ENCODE results near the gene PDE4D. TPM values are rescaled to one million over a fixed set of nuclear protein-coding genes. Genes with fewer than 3 reads are reported as not detected.
A peak's percentile ranks its signal among the peaks of the same experiment; 100 is the strongest.

PDE4D gene
- total RNA-seq, 1 experiment from 2014 or later: 62.6 TPM

DNA sequence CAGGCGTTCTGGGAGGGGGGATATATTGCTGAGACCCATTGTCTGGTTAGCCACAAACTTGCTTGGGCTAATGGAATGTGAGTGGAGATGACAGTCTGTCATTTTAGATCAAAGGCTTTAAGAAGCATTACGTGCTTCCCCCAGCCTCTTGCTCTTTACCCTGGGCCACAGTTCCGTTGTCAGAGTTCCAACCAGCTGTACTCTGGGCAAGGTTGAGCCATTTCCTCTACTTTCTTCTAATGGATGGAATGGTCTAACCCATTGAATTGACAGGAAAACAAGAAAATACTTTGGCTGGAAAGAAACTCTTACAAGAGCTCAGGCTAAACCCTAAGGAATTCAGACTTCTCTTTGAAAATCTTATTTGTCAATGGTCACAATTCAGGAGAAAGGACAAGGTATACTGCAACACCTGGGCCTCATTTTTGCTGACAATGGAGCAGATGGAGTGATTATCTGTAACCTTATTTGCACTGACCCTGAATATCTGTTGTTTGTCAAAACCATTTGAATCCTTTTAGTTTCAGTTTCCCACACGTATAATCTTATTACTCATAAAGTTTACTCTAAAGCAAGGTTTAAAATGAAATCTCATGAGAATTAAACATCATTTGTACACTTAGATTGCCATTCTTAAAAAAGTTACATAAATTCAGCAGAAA, 231.4 kb downstream of the PDE4D start:
- DNase-seq (ENCODE audit: low read depth, low spot score): peak; percentile 49
- in situ Hi-C loops (cut with HindIII; ENCODE audit: low pct_unique_long_range_greater_than_20kb, low sequenced_read_pairs): no loop called here

DNA sequence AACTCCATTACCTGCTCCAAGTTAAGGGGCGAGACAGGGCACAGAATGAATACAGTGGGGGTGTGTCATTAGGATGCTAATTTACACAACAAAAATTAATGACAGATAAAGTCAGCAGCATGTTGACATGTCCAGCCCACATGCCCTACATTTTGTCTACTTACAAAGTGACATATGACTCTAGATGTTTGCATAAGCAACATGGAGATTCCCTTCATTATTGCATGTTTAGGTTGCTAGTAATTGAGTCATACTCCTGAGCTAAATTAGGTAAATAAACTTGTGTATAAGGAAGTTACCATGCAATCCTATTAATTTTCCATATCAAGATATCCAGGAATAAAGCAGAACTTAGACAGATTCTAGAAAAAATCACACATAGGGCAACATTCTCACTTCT, 232.2 kb downstream of the PDE4D start:
- DNase-seq (ENCODE audit: low read depth, low spot score): no peak

DNA sequence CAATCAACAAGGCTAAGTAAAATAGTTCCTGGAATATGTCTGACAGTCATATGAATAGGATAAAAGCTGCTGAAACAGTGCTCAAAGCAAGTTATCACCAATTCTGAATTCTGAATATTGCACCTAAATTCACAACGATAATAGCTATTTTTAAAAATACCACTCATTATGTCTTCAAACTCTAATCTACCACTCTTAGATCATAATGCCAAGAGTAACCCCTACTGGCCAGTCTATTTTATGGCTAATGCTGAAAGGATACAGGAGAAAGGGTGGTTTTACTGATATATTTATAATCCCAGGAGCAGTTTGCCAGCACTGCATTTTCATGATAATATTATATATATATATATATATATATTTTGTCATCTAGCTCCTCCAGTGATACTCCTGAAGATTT, 232.8 kb downstream of the PDE4D start:
- in situ Hi-C loops (cut with HindIII; ENCODE audit: low pct_unique_long_range_greater_than_20kb, low sequenced_read_pairs): no loop called here
- DNase-seq (ENCODE audit: low read depth, low spot score): peak; percentile 57

More for the DNA sequence above, 232.2 kb downstream of the PDE4D start:
- in situ Hi-C loops (cut with HindIII; ENCODE audit: low pct_unique_long_range_greater_than_20kb, low sequenced_read_pairs): no loop called here

DNA sequence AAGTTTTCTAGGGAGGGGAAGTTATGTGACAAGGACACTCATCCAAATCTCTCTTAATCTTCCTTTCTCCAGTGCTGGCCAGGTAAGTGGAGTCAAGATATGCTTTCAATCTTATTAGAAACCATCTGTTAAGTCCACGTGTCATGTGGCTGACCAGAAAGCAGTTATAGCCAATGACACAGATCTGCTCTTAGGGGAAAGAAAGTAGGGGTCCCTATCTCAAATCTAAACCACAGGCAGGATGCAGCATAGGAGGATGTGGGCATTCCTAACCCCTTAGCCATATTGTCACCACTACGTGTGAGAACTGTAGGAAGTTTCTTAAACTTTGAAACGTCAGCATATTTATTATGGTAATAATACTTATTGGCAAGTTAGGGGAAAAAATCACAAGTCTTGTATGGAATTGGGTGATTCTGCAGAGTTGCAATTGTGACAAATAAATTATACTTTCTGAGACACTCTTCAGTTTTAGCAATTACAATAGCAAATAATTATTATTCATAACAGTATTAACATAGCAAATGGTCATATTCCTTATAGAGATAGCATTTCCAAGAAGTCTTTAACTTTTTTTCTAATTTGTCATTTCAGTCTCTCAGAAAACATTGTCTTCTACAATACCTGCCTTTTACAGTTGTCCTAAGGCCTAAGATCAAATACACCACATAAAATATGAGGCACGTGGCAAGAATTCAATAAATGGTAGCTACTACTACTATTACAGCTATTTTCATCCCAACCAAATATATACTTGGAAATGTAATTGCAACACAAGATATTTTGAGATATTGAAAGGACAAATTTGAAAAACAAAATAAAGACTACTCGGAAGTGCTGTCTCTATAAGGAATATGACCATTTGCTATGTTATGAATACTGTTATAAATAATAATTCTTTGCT, 236.9 kb downstream of the PDE4D start:
- in situ Hi-C loops (cut with HindIII; ENCODE audit: low pct_unique_long_range_greater_than_20kb, low sequenced_read_pairs): no loop called here
- DNase-seq (ENCODE audit: low read depth, low spot score): no peak

DNA sequence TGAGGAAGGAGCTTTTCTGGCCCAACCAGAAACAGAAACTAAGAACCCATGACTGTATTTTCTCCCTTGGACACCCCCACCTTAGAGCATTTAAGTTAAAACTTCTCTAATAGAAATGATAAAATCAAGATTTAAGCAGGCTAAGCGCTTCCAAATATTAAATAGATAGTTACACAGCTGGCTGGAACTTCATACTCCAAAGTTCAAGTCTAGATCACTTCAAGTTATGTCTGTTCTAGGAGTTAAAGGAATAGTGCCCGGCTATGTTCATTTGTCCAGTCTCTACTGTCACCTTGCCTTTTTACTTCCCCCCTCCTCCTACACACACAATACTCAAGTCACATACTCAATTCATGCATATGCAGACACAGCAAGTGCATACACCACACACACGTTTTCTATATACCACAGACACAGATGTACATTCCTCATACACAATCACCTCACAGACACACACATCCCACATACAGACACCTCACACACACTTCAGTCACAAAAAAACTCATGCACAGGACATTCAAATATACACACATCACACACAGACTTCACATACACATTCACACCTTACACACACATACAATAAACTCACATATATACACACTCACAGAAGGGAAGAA, 237.7 kb downstream of the PDE4D start:
- no peak for DNase-seq (ENCODE audit: low read depth, low spot score)
- in situ Hi-C loops (cut with HindIII; ENCODE audit: low pct_unique_long_range_greater_than_20kb, low sequenced_read_pairs): no loop called here

DNA sequence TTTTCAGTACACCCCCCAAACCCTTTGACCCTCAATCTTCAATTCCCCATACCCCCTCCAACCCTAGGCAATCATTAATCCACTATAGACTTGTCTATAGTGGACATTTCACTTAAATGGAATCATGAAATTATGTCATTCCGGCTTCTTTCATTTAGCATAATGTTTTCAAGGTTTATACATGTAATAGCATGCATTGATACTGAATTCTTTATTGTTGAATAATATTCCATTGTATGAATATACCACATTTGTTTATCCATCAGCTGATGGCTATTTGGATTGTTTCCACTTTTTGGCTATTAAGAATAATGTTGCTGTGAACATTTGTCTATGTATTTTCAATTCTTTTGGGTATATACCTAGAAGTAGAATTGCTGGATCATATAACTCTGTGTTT, 238.8 kb downstream of the PDE4D start:
- DNase-seq (ENCODE audit: low read depth, low spot score): no peak
- in situ Hi-C loops (cut with HindIII; ENCODE audit: low pct_unique_long_range_greater_than_20kb, low sequenced_read_pairs): no loop called here

DNA sequence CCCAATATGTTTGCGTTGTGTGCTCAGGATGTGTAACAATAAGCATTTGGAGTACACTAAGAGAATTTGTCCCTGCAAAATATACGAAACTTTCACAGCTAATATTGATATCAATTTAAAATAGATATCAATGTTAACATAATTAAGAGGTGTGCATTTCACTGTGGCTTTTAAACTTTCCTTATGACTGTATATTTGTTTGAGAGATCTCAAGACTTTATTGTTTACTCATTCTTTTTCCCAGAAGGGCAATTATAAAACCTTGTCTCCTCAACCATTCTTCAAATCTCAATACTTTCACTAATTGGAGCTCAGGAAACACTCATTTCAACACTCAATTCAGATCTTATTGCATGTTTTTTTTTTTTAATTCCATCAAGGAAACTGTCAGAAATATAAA, 241.1 kb downstream of the PDE4D start:
- DNase-seq (ENCODE audit: low read depth, low spot score): no peak
- in situ Hi-C loops (cut with HindIII; ENCODE audit: low pct_unique_long_range_greater_than_20kb, low sequenced_read_pairs): no loop called here

DNA sequence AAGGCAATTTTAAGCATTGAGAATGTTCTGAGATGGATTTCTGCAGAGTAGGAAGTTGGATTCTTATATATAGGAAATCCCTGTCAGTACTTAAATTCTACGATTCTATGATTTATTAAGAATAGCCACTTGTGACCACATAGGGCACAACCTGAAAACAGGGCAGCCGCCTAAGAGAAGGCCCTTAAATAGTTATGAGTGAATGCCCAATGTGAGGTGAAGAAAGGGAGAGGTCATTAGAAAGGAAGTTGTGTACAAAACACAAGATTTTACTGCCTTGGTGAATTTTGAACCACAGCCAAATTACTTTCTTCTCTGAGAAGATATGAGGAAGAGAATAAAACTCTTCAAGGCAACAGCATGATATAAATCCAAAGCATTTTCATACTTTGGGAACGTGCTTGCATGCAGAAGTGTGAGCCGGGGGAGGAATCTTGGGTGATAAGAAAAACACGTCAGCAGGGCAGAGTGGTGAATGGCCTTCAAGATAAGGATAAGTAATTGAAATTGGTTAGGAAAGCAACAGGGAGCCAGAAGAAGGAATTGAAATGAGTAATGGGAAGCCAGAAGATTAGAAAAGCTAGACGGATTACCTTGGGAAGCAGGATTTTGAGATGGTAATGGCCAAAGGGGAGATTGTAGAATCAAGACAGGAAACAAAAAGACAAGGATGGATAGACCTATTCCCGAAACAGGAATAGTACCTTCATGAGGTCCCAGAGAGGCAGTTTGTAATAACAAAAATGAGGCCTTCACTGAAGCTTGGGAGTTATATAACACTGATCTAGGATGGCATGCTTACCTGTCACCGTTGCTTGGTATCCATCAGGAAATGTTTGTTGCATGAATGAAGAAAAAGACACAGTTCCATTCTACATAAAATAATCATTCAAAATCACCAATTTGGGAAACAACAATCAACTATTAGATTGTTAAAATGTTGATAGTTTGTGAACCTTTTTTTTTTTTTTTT, 244.3 kb downstream of the PDE4D start:
- in situ Hi-C loops (cut with HindIII; ENCODE audit: low pct_unique_long_range_greater_than_20kb, low sequenced_read_pairs): no loop called here

DNA sequence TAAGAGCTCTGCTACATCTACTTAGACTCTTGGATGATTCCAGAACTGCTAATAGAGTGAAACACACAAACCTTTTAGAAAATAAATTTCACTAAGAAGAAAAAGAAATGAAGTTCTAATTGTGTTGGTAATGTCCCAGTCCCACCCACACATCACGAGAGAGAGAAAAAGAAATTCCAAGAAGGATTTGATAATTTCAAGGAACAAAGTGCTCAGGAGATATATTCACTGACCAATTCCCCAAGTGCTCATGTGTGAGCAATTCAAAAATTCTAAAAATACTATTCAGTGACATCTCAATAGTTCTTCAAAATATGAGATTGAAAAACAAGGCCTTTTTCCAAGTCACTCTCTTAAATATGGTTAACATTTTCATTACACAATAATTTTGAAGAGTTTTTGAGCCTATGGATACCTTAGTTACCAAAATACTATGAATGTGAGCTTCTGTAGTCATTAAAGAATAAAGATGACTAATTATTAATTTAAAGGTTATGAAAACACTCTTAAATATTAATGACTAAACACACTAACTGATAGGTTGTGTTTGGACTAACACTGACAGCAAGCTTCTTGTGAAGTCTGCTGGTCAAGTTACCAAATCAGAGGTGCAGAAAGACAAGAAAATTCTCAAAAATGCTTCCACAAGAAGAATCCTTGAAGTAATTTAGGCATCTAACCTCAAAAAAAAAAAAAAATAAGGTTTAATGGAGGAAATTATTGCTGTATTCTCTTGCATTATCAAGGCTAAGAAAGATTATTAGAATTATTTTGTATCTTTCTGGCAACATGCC, 245.3 kb downstream of the PDE4D start:
- in situ Hi-C loops (cut with HindIII; ENCODE audit: low pct_unique_long_range_greater_than_20kb, low sequenced_read_pairs): no loop called here
- no peak for DNase-seq (ENCODE audit: low read depth, low spot score)

More for the DNA sequence above, 244.3 kb downstream of the PDE4D start:
- DNase-seq (ENCODE audit: low read depth, low spot score): no peak

DNA sequence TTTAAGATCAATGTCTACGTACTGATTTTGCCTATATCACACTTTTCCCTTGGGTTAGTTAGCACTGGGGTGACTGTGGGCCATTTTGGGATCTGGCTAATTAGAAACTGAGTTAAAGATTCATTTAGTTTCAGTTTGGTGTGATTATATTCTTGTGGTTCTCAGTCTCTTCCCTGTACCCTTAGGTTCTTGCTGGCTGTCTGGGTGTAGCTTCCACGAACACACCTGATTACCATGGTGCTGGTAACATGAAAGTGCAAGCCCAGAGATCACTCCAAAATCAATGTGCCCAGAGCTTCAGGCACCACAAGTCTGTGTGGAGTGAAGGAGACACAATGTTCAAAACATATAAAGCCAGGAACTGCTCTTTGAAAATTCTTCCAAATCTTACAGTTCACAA, 248.1 kb downstream of the PDE4D start:
- no peak for DNase-seq (ENCODE audit: low read depth, low spot score)
- in situ Hi-C loops (cut with HindIII; ENCODE audit: low pct_unique_long_range_greater_than_20kb, low sequenced_read_pairs): no loop called here

DNA sequence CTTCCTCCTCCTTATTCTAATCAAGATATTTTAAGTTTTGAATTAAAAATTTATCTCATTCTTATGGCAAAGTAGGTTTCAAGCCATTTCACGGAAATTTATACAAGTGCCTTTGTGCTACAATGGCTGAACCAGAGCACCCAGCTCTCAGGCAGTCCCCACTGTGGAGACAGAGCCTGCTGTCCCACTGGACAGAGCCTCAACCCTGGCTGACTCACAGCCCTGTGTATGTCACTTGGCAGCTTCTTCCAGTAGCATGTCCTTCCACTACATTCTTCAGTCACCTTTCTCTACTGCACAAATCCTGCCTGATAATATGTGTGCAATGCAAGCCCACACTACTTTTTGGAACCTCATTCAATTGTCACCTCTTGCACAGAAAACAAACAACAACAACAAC, 253.1 kb downstream of the PDE4D start:
- no peak for DNase-seq (ENCODE audit: low read depth, low spot score)
- in situ Hi-C loops (cut with HindIII; ENCODE audit: low pct_unique_long_range_greater_than_20kb, low sequenced_read_pairs): no loop called here

DNA sequence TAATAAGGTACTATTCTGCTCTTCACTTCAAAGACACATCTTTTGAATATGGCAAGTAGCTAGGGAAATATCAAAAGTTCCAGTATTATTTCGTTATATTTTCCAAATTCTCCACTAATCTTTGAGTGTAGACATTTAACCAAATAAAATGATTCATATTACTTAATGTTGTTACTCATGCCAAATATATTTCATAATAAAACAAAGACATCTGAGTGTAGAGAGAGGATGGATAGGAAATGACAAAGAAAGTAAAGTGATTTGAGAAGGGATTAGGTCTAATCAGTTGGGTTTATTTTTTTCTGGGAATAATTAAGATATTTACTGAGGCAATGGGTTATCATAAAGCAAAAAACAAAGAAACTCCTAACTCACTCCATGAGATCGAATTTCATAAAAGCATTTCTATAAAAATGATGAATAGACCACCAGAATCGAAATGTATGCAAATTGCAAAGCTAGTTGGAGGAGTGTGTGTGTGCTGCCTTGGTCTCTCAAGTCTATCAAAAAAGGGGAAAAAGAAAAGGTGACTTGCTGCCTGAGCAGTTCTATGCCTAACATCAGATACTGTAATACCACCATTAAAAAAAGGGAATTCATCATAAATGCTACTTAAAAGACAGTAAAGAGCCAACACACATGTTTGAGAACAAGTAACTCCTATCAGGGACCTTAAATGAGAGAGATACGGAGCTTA, 255.5 kb downstream of the PDE4D start:
- no peak for DNase-seq (ENCODE audit: low read depth, low spot score)
- in situ Hi-C loops (cut with HindIII; ENCODE audit: low pct_unique_long_range_greater_than_20kb, low sequenced_read_pairs): no loop called here

DNA sequence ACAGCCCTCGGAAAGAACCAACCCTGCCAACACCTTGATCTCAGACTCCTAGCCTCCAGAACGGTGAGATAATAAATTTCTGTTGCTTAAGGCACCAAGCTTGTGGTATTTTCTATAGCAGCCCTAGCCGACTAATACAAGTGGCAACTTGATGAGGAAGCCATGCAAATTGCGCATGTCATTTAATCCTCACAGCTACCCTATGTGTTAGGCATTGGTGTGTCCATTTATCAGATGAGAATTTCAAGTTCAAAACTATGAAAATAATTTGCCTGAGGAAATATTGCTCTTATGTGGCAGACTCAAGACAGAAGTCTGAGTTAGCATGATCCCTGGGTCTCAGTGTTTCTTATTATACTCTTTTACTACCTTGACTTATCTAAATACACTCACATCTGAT, 264.0 kb downstream of the PDE4D start:
- in situ Hi-C loops (cut with HindIII; ENCODE audit: low pct_unique_long_range_greater_than_20kb, low sequenced_read_pairs): no loop called here
- no peak for DNase-seq (ENCODE audit: low read depth, low spot score)

DNA sequence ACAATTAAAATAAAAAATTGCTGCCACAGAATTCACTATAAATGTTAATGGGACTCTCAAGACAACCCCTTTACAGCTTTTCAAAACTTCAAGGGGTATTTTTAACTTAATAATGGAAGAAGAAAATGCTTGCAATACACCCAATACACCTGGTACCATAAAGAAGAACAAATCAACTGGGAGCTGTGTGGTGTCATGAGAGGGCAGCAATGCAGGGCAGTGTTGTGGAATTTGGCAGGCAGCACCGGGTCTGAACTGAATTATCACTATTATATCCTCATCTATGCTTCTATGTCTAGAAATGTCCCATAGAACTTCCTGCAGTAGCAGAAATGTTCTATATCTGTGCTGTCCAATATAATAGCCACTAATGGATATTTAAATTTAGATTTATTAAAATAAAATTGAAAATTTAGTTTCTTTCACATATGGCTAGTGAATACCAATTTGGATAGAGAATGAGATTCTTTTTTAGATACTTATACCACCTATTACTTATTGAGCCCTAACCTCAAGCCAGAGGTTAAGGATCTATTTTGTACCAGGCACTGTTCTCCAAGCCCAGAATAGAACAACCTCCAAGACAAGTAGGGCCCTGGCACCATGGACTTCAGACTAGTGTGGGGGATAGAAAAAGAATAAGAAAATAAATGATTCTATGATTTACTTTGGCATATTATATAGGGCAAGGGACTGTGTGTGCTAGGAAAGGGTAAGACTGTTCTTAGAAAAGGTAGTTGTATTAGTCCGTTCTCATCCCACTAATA, 265.3 kb downstream of the PDE4D start:
- DNase-seq (ENCODE audit: low read depth, low spot score): no peak
- in situ Hi-C loops (cut with HindIII; ENCODE audit: low pct_unique_long_range_greater_than_20kb, low sequenced_read_pairs): no loop called here

DNA sequence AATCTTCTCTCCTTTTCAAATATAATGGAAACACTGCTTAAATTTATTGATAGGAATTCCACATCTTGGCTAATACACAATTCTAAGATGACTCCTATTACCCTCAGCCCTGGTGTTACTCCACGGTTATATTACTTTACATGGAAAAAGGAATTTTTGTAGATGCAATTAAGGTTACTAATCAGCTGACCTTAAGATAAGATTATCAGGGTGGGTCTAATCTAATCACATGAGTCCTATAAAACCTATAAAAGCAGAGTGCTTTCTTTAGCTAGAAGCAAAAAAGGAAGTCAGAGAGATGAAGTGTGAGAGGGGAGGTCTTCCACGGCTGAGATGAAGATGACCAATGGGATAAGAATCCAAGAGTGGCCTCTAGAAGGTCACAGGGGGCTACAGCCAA, 268.6 kb downstream of the PDE4D start:
- no peak for DNase-seq (ENCODE audit: low read depth, low spot score)

DNA sequence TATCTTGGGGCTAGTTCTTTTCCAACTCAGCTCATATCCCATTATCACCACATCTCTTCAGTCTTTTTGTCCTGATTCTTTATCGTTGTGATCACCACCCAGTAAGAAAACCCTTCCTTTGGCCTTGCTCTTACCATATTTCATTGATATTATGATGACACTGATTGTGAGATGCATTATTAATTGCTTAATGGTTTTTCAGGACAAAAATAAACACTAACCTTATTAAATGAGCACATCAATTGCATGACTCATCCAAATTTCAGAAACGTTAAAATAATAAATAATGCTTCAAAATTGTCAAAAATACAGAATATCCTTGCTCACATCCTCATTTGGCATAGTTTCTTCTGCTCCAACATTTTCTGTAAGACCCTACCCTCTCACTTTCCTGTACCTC, 270.7 kb downstream of the PDE4D start:
- in situ Hi-C loops (cut with HindIII; ENCODE audit: low pct_unique_long_range_greater_than_20kb, low sequenced_read_pairs): no loop called here
- no peak for DNase-seq (ENCODE audit: low read depth, low spot score)

More for the DNA sequence above, 268.6 kb downstream of the PDE4D start:
- in situ Hi-C loops (cut with HindIII; ENCODE audit: low pct_unique_long_range_greater_than_20kb, low sequenced_read_pairs): no loop called here

All from SK-MEL-5 (cell line).